ENCODE data around the gene CTNNB1. TPM values are rescaled to one million over a fixed set of nuclear protein-coding genes. Genes with fewer than 3 reads are reported as not detected.

CTNNB1 gene
- total RNA-seq, 4 donors from 2014 or later = 311 to 417 (median 361) TPM

DNA sequence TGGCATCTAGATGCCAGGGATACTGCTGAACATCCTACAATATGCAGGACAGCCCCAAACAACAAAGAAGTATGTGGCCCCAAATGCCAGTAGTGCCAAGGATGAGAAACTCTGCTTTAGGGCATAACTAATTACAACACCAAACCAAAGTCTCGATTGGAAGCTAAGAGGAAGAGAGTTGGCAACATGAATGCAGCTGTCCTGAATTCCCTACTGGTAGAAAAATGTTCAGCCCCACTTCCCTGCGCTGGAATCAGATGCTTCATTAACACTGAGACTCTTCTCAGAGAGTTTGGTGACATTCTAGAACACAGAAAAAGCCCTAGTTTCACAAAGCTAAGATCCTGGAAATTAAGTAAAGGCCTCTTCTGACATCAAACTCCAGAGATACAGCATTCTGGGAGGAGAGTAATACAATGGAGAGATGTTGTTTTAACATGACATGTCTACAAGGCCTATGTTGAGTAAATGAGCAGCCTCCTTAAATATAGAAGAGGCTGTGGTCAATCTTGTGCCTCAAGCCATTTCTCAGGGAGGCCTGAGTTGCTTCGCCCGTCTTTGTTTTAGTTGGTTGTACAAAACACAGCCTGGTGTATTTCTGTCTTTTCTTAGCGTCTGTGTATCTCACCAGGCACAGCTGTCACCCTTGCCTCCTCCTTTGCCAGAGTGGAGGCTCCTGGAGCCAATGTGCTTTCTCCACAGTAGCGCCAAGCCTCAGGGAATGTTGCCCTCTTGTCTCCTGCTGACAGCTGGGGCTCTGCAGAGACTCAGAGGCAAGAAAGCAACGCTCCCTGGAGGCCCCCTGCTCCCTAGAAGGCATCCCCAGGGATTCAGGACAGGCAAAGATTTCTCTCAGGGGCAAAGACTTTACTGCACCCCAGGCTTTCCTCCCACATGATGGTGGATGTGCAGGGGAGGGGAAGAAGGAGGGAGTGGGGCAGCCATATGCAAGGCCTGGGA lies 25.1 kb upstream of the CTNNB1 start:
- H3K27ac ChIP-seq = no peak overlapping the region
- H3K4me1 ChIP-seq = no peaks in the 10 kb centered on the region
- no peaks in the 10 kb centered on the region for H3K36me3 ChIP-seq
- no peak for DNase-seq (ENCODE audit: low spot score in 2 of 2)
- peaks cover 9% of the 10 kb centered on the region for H3K27me3 ChIP-seq
- H3K9me3 ChIP-seq = no peaks in the 10 kb centered on the region
- no peak overlapping the region for H3K4me3 ChIP-seq
- no peak for TF ChIP-seq EP300 (IDR thresholded peaks at IDR 0.05)
- no peak for TF ChIP-seq POLR2A (IDR thresholded peaks at IDR 0.05)
- TF ChIP-seq, protein P1, sequence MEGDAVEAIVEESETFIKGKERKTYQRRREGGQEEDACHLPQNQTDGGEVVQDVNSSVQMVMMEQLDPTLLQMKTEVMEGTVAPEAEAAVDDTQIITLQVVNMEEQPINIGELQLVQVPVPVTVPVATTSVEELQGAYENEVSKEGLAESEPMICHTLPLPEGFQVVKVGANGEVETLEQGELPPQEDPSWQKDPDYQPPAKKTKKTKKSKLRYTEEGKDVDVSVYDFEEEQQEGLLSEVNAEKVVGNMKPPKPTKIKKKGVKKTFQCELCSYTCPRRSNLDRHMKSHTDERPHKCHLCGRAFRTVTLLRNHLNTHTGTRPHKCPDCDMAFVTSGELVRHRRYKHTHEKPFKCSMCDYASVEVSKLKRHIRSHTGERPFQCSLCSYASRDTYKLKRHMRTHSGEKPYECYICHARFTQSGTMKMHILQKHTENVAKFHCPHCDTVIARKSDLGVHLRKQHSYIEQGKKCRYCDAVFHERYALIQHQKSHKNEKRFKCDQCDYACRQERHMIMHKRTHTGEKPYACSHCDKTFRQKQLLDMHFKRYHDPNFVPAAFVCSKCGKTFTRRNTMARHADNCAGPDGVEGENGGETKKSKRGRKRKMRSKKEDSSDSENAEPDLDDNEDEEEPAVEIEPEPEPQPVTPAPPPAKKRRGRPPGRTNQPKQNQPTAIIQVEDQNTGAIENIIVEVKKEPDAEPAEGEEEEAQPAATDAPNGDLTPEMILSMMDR (IDR thresholded peaks at IDR 0.05) = no peak
- TF ChIP-seq POLR2AphosphoS5 (IDR thresholded peaks at IDR 0.05) = no peak
- 80% methylated on average over 7 of the region's 7 CpGs for WGBS

DNA sequence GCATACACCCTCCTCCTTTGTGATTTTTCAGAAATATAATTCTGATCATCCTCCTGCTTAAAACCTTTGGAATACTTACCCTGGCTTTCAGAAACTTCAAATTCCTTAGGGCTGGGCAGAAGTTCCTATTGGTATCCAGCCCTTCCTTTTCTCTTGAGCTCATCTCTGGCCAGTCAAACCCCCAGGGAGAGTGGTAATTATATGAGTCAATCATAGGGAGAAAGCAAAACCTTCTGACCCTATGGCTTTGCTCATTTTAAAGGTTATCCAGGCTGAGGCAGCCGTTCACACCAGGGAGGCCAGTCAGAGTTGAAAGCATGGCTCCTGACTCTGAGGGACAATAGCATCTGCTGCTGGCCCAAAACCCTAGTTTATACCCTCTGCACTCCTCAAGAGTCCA lies 23.9 kb upstream of the CTNNB1 start:
- TF ChIP-seq POLR2AphosphoS5 (IDR thresholded peaks at IDR 0.05) (no peak), POLR2A (IDR thresholded peaks at IDR 0.05) (no peak), EP300 (IDR thresholded peaks at IDR 0.05) (no peak)
- TF ChIP-seq, protein P1 (IDR thresholded peaks at IDR 0.05) = no peak
- 85% methylated on average over 1 of the region's 1 CpG for WGBS
- H3K27me3 ChIP-seq = peaks cover 7% of the 10 kb centered on the region
- H3K4me3 ChIP-seq = no peak overlapping the region
- no peak for DNase-seq (ENCODE audit: low spot score in 2 of 2)
- H3K9me3 ChIP-seq = no peaks in the 10 kb centered on the region
- no peaks in the 10 kb centered on the region for H3K4me1 ChIP-seq
- H3K36me3 ChIP-seq = no peaks in the 10 kb centered on the region
- no peak overlapping the region for H3K27ac ChIP-seq

DNA sequence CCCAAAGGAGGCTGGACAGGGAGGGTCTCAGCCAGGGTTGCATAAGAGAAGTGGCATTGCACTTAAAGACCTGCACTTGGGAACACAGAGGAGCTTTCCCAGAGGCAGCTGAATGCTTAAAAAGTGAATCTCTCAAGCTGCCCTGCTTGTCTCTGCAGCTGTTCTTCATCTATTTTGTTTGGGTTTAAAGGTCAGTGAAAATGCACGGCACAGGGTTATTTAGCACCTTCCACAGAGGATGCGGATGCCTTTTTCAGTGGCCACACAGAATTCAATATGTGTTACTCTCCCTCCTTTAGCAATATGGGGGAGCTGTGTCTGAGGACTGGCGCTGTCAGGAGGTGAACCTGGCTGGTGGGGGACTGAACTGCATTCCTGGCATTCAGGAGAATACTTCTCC lies 22.7 kb upstream of the CTNNB1 start:
- TF ChIP-seq POLR2AphosphoS5 (IDR thresholded peaks at IDR 0.05) (no peak), POLR2A (IDR thresholded peaks at IDR 0.05) (no peak), EP300 (IDR thresholded peaks at IDR 0.05) (no peak)
- TF ChIP-seq, protein P1 (IDR thresholded peaks at IDR 0.05) = no peak
- WGBS = 59% methylated on average over 3 of the region's 3 CpGs
- H3K4me3 ChIP-seq = no peak overlapping the region

DNA sequence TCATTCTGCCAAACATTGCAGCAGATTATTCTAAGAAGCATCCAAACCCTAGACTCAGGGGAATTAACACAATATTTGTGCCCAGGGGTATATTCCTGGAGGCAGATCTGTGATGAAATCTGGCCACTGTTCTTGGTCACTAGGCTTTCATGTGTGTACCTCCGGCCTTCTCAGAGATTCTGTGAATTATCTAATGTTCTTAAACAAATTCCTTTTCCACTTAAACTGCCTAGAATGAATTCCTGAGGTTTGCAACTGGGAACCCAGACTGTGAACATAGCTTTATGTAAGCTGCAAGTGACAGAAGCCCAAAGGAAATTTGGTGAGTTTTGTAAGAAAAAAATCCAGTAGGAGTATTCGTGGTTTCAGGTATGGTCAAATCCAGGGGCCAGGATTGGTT lies 20.7 kb upstream of the CTNNB1 start:
- no peak overlapping the region for H3K4me3 ChIP-seq
- H3K4me1 ChIP-seq = no peaks in the 10 kb centered on the region
- WGBS = 80% methylated on average over 2 of the region's 2 CpGs
- TF ChIP-seq EP300 (IDR thresholded peaks at IDR 0.05) (no peak), POLR2A (IDR thresholded peaks at IDR 0.05) (no peak), POLR2AphosphoS5 (IDR thresholded peaks at IDR 0.05) (no peak)
- TF ChIP-seq, protein P1 (IDR thresholded peaks at IDR 0.05) = no peak
- no peak overlapping the region for H3K27ac ChIP-seq
- H3K27me3 ChIP-seq = peaks cover 5% of the 10 kb centered on the region
- H3K9me3 ChIP-seq = no peaks in the 10 kb centered on the region
- H3K36me3 ChIP-seq = no peaks in the 10 kb centered on the region
- DNase-seq (ENCODE audit: low spot score in 2 of 2) = no peak

More for the DNA sequence above, 22.7 kb upstream of the CTNNB1 start:
- H3K27ac ChIP-seq = no peak overlapping the region
- no peaks in the 10 kb centered on the region for H3K36me3 ChIP-seq
- no peak for DNase-seq (ENCODE audit: low spot score in 2 of 2)
- no peaks in the 10 kb centered on the region for H3K9me3 ChIP-seq
- H3K27me3 ChIP-seq = peaks cover 5% of the 10 kb centered on the region
- H3K4me1 ChIP-seq = no peaks in the 10 kb centered on the region

DNA sequence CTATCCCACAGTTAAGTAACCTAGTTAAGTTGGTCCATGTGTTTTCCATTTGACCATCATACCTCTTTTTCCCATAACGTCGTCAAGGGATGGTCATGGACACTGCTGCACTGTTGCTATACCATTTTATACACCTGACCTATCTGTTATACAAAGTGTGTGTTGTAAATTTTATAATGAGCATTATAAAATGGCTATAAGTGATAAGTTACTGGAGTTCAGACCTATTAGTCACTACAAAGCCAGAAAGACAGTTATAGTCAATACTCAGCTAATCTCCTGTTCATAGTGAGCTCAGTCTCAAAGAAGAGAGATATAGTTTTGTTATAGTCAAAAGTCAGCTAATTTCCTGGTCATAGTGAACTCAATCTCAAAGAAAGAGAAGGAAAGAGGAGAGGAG lies 18.9 kb upstream of the CTNNB1 start:
- H3K4me1 ChIP-seq = peaks cover 3% of the 10 kb centered on the region
- DNase-seq (ENCODE audit: low spot score in 2 of 2) = no peak
- no peak overlapping the region for H3K4me3 ChIP-seq
- H3K9me3 ChIP-seq = no peaks in the 10 kb centered on the region
- 84% methylated on average over 2 of the region's 2 CpGs for WGBS
- TF ChIP-seq EP300 (IDR thresholded peaks at IDR 0.05) (no peak), POLR2A (IDR thresholded peaks at IDR 0.05) (no peak), POLR2AphosphoS5 (IDR thresholded peaks at IDR 0.05) (no peak)
- TF ChIP-seq, protein P1 (IDR thresholded peaks at IDR 0.05) = no peak
- no peak overlapping the region for H3K27ac ChIP-seq
- peaks cover 5% of the 10 kb centered on the region for H3K27me3 ChIP-seq
- H3K36me3 ChIP-seq = no peaks in the 10 kb centered on the region
